Measurements from ENCODE around the gene MACROD2.

MACROD2 gene

DNA sequence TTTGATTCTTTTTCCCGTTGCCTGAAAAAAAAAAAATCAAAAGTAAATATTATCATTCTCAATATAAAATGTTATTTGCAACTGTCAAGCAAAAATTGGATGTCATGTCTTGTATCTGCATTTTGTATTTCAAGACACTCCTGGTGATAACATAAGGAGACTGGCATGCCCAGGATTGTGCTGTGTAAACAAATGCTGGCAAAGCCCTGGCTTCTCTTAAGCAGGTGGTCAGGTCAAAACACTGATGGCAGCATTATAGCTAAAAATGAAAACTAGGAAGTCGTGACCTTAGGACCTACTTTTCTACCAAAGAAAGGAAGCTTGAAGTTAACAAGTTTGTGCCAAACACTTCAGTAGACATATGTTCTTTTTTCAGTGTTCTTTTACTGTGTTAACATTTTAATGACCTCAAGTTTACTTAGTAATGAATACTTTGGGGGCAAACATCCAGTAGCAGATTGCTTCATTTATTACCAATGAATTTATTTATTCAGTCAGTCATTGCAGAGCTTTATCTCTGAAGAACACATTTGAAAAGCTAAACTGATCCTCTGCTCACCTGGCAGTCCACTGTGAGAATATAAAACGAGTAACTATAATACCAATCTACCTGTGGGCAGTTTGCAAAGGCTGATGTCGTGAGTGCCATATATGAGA lies 585.2 kb downstream of the MACROD2 start:
- no peak overlapping the region for H3K27ac ChIP-seq
- ChIA-PET POLR2A (ENCODE audit: low non-redundant PET) (no interaction called here), CTCF (interaction anchor here (0.7 kb wide), 2 partner anchors 149 to 929 kb away, joined by 3 to 5 read pairs; no protein-coding TSS in a partner anchor)
- no peak for DNase-seq (ENCODE audit: low spot score)
- TF ChIP-seq, protein P1, sequence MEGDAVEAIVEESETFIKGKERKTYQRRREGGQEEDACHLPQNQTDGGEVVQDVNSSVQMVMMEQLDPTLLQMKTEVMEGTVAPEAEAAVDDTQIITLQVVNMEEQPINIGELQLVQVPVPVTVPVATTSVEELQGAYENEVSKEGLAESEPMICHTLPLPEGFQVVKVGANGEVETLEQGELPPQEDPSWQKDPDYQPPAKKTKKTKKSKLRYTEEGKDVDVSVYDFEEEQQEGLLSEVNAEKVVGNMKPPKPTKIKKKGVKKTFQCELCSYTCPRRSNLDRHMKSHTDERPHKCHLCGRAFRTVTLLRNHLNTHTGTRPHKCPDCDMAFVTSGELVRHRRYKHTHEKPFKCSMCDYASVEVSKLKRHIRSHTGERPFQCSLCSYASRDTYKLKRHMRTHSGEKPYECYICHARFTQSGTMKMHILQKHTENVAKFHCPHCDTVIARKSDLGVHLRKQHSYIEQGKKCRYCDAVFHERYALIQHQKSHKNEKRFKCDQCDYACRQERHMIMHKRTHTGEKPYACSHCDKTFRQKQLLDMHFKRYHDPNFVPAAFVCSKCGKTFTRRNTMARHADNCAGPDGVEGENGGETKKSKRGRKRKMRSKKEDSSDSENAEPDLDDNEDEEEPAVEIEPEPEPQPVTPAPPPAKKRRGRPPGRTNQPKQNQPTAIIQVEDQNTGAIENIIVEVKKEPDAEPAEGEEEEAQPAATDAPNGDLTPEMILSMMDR (conservative IDR thresholded peaks at IDR 0.05; ENCODE audit: low read depth): no peak

DNA sequence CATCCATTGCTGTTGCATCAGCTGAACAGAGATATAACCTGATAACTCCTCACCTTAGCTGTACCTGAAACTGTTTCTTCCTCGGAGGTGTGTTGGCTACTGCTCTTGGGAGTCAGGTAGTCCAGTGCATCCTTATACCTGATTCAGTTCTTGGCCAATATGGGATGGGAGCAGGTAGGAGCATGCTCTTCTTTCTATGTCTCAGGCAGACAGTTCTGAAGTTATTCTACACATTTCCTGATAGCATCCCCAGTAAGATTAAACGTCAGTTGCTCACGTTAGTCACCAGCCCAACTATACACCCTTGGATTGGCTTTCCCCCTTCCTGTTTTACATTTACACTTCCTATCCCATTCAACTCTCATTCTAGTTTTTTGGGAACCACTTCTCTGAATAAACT lies 586.4 kb downstream of the MACROD2 start:
- TF ChIP-seq, protein P1 (conservative IDR thresholded peaks at IDR 0.05; ENCODE audit: low read depth): no peak
- CTCF ChIA-PET: no interaction called here
- POLR2A ChIA-PET (ENCODE audit: low non-redundant PET): no interaction called here
- H3K27ac ChIP-seq: no peak overlapping the region
- DNase-seq (ENCODE audit: low spot score): no peak

GRCh38 chr20:14582855-14583254 lies 587.5 kb downstream of the MACROD2 start:
- H3K27ac ChIP-seq: no peak overlapping the region
- CTCF ChIA-PET: no interaction called here

DNA sequence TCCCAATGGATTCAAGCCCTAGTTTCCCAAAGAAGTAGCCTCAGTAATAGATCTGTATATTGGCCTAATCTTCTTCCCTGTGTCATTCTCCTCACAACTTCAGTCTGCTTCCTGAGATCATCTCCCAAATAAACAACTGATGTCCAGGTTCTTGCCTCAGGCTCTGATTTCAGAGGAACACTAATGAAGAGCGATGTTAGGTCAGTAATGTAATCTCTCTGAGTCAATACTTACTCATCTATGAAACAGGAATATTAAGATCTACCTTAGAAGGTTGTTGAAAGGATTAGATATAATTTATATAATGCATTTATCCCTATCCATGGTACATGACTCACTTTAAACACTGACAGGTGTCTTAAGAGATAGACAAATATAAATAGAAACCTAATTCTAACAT lies 588.1 kb downstream of the MACROD2 start:
- CTCF ChIA-PET: no interaction called here
- no peak overlapping the region for H3K27ac ChIP-seq
- DNase-seq (ENCODE audit: low spot score): peak; percentile 82
- POLR2A ChIA-PET (ENCODE audit: low non-redundant PET): no interaction called here
- TF ChIP-seq, protein P1 (conservative IDR thresholded peaks at IDR 0.05; ENCODE audit: low read depth): no peak

More at GRCh38 chr20:14582855-14583254, 587.5 kb downstream of the MACROD2 start:
- TF ChIP-seq, protein P1 (conservative IDR thresholded peaks at IDR 0.05; ENCODE audit: low read depth): no peak
- DNase-seq (ENCODE audit: low spot score): no peak
- POLR2A ChIA-PET (ENCODE audit: low non-redundant PET): no interaction called here

- CTCF ChIA-PET: no interaction called here
- DNase-seq (ENCODE audit: low spot score): no peak
- TF ChIP-seq, protein P1 (conservative IDR thresholded peaks at IDR 0.05; ENCODE audit: low read depth): no peak
- POLR2A ChIA-PET (ENCODE audit: low non-redundant PET): no interaction called here
- no peak overlapping the region for H3K27ac ChIP-seq
These were observed 594.1 kb downstream of the MACROD2 start for GRCh38 chr20:14589383-14589782.

- ChIA-PET POLR2A (ENCODE audit: low non-redundant PET) (no interaction called here), CTCF (interaction anchor here (0.6 kb wide), 1 partner anchor 504 kb away, joined by 3 read pairs; no protein-coding TSS in a partner anchor)
- no peak overlapping the region for H3K27ac ChIP-seq
- DNase-seq (ENCODE audit: low spot score): no peak
- TF ChIP-seq, protein P1 (conservative IDR thresholded peaks at IDR 0.05; ENCODE audit: low read depth): no peak
These were observed 599.7 kb downstream of the MACROD2 start for GRCh38 chr20:14595051-14595450.
